ENCODE measurements around the gene TCP11L1. TPM values are rescaled to one million over a fixed set of nuclear protein-coding genes. Genes with fewer than 3 reads are reported as not detected.

Gene TCP11L1, protein sequence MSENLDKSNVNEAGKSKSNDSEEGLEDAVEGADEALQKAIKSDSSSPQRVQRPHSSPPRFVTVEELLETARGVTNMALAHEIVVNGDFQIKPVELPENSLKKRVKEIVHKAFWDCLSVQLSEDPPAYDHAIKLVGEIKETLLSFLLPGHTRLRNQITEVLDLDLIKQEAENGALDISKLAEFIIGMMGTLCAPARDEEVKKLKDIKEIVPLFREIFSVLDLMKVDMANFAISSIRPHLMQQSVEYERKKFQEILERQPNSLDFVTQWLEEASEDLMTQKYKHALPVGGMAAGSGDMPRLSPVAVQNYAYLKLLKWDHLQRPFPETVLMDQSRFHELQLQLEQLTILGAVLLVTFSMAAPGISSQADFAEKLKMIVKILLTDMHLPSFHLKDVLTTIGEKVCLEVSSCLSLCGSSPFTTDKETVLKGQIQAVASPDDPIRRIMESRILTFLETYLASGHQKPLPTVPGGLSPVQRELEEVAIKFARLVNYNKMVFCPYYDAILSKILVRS
- 10 to 100 TPM; 13.1 to 15.0 TPM for total RNA-seq

DNA sequence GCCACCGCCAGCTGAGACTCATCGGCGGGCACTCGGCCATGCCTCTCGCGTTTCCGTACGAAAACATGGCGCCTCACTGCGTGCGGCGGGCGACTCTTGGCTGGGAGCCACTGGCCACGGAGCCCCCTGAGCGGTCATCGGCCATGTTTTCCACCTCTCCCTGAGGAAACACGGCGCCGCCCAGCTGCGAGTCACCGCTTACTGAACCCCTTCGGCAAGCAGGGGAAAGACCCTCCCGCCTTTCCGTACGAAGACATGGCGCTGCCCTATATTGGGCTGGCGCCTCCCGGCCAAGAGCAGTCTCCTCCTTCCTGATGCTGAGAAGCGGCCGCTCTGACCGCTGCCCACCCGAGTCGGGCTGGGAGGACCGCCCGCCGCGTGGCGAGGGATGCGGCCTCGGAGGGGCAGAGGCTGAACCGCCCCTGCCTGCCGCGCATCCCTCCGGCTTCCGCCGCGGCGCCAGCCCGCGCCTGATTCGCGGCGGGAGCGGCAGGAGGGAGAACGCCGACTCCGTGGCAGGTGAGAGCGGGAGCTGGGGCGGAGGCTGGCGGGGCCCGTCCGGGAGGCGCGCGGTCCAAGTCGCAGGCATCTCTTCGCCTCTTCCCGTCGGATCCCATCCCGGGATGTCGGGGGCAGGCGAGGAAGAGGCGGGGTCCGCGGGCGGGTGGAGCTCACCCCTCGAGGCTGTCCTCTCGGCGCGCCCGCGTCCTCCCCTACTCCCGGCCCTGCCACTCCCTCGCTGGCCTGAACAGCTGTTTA, at the start of gene TCP11L1:
TCP11L1 (plus strand) TSS at position 299 of the 759 bp plus-strand sequence. CDS start 4,202 bp downstream, outside the sequence.
- H3K4me3 Mint-ChIP-seq: peak within 1 kb of the TSS; percentile 87
- peaks cover 4% of the 10 kb centered on the region for H3K36me3 Mint-ChIP-seq
- peaks cover 31% of the 10 kb centered on the region for H3K4me1 Mint-ChIP-seq
- no peaks in the 10 kb centered on the region for H3K27me3 Mint-ChIP-seq
- no peaks in the 10 kb centered on the region for H3K9me3 Mint-ChIP-seq
- peak within 1 kb of the TSS; percentile 95 for H3K27ac Mint-ChIP-seq
- DNase-seq: peak; percentile 84

DNA sequence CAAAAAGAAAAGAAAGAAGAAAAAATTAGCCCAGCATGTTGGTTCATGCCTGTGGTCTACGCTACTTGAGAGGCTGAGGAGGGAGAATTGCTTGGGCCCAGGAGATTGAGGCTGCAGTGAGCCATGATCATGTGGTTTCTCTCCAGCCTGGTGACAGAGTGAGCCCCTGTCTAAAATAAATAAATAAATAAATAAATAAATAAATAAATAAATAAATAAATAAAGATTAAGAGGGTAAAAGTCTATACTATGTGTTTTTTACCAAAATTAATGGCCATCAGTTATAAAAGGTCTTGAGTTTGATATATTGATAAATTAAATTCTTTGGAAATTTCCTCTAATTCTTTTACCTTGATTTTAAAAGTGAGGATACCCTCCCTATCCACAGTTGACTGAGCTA, 48.9 kb upstream of the TCP11L1 start:
- Mint-ChIP-seq H3K9me3 (peaks cover 15% of the 10 kb centered on the region), H3K4me1 (peaks cover 3% of the 10 kb centered on the region), H3K4me3 (no peak overlapping the region), H3K27me3 (no peaks in the 10 kb centered on the region), H3K27ac (no peak overlapping the region), H3K36me3 (no peaks in the 10 kb centered on the region)
- DNase-seq: no peak

DNA sequence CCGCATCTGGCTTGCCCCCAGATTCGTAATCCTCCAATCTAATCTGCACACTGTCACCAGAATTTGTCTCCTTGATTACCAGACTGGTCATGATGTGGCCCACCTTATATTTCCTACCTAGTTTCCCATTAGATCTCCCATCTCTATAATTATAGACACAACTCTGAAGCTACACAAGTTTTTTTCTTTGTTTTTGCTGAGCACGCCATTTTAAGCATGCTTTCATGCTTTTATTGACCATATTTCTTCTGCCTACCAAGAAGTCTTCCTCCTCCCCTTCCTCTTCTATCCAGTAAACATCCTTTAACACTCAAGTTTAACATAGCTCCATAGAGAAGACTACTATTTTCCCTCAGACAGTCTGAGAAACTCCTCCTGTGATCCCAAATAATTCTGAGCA, 47.9 kb upstream of the TCP11L1 start:
- Mint-ChIP-seq H3K27ac (no peak overlapping the region), H3K36me3 (no peaks in the 10 kb centered on the region), H3K27me3 (no peaks in the 10 kb centered on the region), H3K4me3 (no peak overlapping the region), H3K4me1 (peaks cover 3% of the 10 kb centered on the region), H3K9me3 (peaks cover 15% of the 10 kb centered on the region)
- no peak for DNase-seq

DNA sequence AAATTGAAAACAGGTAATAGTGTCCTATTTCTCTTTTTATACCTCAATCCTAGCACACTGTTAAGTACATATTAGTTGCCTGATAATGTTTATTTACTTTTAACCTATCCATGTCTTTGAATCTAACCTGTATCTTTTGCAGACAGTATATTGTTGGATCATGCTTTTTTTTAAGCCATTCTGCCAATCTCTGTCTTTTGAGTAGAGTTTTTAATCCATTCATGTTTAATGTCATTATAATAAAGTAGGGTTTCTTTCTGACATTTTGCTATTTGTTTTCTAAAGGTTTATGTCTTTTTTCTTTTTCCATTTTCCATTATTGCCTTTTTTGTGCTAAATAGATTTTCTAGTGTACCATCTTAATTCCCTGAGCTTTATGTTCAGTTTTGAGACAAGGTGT, 47.5 kb upstream of the TCP11L1 start:
- Mint-ChIP-seq H3K4me3 (no peak overlapping the region), H3K27ac (no peak overlapping the region), H3K27me3 (no peaks in the 10 kb centered on the region), H3K4me1 (peaks cover 3% of the 10 kb centered on the region), H3K36me3 (no peaks in the 10 kb centered on the region), H3K9me3 (peaks cover 15% of the 10 kb centered on the region)
- no peak for DNase-seq

DNA sequence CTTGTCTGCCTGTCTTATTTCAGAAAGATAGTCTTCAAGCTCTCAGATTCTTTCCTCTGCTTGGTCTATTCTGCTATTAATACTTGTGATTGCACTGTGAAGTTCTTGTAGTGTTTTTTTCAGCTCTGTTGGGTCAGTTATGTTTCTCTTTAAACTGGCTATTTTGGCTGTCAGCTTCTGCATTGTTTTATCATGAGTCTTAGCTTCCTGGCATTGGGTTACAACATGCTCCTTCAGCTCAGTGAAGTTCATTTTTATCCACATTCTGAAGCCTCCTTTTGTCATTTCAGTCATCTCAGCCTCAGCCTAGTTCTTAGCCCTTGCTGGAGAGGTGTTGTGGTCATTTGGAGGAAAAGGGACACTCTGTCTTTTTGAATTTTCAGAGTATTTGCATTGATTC, 39.2 kb upstream of the TCP11L1 start:
- peaks cover 9% of the 10 kb centered on the region for H3K9me3 Mint-ChIP-seq
- no peak overlapping the region for H3K27ac Mint-ChIP-seq
- no peak overlapping the region for H3K4me3 Mint-ChIP-seq
- peaks cover 4% of the 10 kb centered on the region for H3K27me3 Mint-ChIP-seq
- peaks cover 10% of the 10 kb centered on the region for H3K4me1 Mint-ChIP-seq
- DNase-seq: no peak
- peaks cover 2% of the 10 kb centered on the region for H3K36me3 Mint-ChIP-seq

DNA sequence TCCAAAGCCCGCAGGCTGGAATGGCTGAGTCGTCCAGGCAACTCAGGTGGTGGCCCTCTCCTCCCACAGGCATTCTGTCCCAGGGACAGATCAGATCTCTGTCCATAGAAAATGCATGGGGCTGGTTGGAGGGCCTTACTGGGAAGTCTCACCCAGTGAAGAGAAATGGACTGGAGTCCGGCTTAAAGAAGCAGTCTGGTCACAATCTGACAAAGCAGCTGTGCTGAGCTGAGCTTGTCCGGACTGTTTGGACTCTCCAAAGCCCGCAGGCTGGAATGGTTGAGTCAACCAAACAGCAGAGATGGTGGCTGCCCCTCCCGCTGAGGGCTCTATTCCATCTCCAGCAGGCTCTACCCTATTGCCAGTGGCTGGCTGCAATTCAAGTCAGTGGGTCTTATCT, 38.1 kb upstream of the TCP11L1 start:
- no peak for DNase-seq
- H3K4me1 Mint-ChIP-seq: peaks cover 21% of the 10 kb centered on the region
- H3K27me3 Mint-ChIP-seq: peaks cover 4% of the 10 kb centered on the region
- H3K4me3 Mint-ChIP-seq: no peak overlapping the region
- no peak overlapping the region for H3K27ac Mint-ChIP-seq
- peaks cover 9% of the 10 kb centered on the region for H3K9me3 Mint-ChIP-seq
- peaks cover 2% of the 10 kb centered on the region for H3K36me3 Mint-ChIP-seq

DNA sequence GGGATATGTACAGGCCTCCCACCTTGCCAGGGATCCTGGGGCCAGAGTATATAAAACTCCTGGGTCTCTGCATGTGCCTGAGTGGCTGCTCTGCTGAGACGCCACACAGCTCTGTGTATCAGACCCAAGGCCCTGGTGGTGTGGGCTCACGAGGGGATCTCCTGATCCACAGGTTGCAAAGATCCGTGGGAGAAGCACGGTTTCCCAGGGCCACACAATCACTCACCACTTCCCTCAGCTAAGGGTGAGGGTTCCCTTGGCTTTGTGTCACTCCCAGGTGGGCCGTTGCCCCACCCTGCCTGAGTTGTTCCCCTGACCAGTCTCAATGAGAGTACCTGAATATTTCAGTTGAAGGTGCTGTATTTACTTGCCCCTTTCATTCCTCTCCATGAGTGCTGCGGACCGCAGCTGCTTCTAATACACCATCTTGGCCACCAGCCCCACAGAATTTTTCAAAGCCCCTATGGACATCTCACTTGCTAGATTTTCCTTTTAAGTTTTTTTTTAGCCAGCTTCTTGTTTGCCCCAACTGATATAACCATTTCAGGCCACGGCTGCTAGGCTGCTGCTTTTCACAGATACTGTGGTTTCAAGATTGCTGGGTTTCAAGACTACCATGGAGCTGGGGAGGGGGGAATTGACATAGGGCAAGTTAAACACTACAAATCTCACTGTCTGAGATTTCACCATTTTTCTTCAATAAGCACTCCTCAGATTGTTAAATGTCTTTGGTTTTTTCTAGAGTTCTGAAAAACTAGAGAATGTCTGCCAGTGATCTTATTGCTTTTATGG, 37.4 kb upstream of the TCP11L1 start:
- no peak overlapping the region for H3K27ac Mint-ChIP-seq
- peaks cover 25% of the 10 kb centered on the region for H3K4me1 Mint-ChIP-seq
- no peak for DNase-seq
- no peak overlapping the region for H3K4me3 Mint-ChIP-seq
- H3K27me3 Mint-ChIP-seq: peaks cover 4% of the 10 kb centered on the region
- peaks cover 9% of the 10 kb centered on the region for H3K9me3 Mint-ChIP-seq
- H3K36me3 Mint-ChIP-seq: peaks cover 2% of the 10 kb centered on the region

DNA sequence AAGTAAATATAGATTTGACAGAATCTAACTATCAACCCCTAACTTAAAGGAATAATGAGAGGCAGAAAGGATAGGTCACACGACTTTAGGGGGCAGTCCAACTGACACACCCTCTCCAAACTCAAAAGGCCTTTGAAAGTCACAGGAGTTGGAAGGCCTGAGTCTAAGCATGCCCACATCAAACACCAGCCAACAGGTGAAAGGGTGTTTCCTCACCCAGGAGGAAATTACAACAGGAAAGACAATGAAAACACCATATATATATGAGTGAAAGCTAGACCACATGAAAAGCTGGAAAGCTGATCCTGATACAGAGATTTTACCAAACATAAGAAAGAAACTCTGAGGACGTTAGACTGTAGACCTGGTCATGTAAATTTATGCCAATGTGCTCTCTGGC, 34.2 kb upstream of the TCP11L1 start:
- no peaks in the 10 kb centered on the region for H3K27me3 Mint-ChIP-seq
- H3K36me3 Mint-ChIP-seq: no peaks in the 10 kb centered on the region
- H3K4me3 Mint-ChIP-seq: no peak overlapping the region
- H3K9me3 Mint-ChIP-seq: no peaks in the 10 kb centered on the region
- DNase-seq: peak; percentile 13
- H3K27ac Mint-ChIP-seq: no peak overlapping the region
- H3K4me1 Mint-ChIP-seq: peaks cover 25% of the 10 kb centered on the region

DNA sequence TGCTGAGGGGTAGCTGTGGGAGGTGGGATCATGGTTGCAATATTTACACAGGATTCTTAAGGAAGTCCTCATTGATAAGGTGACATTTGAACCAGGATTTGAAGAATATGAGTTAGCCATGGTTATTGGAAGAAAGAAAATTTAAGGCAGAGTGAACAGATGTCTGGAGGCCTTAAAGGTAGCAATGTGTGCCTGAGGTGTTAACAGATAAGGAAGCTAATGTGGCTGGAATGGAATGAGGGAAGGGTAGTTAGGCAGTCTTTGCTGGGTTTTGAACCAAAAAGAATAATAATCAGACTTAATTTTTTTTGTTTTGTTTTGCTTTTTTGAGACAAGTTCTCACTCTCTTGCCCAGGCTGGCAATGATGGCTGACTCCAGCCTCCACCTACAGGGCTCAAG, 33.4 kb upstream of the TCP11L1 start:
- Mint-ChIP-seq H3K27me3 (no peaks in the 10 kb centered on the region), H3K27ac (no peak overlapping the region), H3K9me3 (no peaks in the 10 kb centered on the region), H3K4me3 (no peak overlapping the region), H3K36me3 (no peaks in the 10 kb centered on the region), H3K4me1 (peaks cover 28% of the 10 kb centered on the region)
- no peak for DNase-seq

DNA sequence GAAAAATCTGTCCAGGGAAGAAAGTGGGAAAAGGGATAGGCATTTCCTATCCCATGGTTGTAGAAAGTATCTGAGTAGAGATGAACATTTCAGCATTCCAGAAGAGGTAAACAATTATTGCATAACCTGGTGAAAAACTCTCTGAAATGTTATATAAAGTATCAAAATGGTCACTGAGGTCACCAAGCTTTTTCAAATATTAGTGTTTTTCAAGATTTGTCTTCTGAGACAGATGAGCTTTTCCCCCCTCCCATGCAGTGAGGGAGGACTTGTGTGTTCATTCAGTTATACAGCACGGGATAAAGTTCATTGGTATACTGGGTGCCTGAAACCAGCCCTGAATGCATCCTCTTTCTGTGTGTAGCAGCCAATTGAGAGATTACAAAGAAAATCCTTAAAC, 25.6 kb upstream of the TCP11L1 start:
- Mint-ChIP-seq H3K9me3 (no peaks in the 10 kb centered on the region), H3K27ac (no peak overlapping the region), H3K36me3 (no peaks in the 10 kb centered on the region), H3K4me3 (no peak overlapping the region), H3K4me1 (peaks cover 38% of the 10 kb centered on the region), H3K27me3 (peaks cover 10% of the 10 kb centered on the region)
- no peak for DNase-seq

DNA sequence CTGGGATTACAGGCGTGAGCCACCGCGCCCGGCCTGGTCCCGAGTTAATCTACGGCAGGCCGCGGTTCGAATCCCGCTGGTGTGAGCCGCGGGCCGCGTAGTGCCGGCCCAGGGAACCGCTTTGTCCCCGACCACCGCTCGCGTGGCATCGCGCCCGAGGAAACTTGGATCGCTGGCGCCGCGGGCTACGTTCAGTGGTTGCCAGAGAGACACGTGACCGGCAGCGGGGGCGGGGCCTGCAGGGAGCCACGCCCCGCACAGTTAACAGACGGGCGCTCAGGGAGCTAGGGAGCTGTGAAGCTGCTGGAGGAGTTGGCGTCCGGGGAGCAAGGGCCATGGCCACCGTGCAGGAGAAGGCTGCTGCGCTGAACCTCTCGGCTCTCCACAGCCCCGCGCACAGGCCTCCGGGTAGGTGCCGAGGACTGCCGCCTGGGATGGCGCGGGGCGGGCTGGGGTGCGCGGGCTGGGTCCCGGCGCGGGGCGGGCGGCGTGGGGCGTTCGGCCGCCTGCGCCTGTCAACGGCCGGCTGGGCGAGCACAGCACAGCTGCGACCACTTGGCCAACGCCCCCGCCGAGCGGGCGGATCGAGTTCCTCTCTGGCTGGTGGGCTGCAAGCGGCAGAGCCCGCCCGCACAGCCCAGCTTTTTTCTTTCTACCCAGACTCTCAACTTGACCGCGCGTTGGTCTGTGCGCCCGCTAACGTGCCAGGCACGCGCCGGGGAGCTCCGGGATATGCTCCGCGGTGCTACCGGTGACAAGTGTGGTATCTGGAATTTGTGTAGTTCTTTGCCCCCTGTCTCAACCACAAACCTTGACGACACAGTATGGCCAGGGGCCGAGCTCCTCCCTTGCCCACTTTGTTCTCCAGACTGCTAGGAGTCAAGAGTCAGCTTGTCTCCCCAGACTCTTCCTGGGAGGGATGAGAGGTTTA, 23.5 kb upstream of the TCP11L1 start, which contains the start of gene DEPDC7:
DEPDC7 (plus strand) TSS at position 258 of the 931 bp plus-strand sequence; CDS start at position 336, 78 bp downstream.
- H3K27ac Mint-ChIP-seq: peak within 1 kb of the TSS; percentile 67
- peaks cover 10% of the 10 kb centered on the region for H3K27me3 Mint-ChIP-seq
- no peaks in the 10 kb centered on the region for H3K9me3 Mint-ChIP-seq

DNA sequence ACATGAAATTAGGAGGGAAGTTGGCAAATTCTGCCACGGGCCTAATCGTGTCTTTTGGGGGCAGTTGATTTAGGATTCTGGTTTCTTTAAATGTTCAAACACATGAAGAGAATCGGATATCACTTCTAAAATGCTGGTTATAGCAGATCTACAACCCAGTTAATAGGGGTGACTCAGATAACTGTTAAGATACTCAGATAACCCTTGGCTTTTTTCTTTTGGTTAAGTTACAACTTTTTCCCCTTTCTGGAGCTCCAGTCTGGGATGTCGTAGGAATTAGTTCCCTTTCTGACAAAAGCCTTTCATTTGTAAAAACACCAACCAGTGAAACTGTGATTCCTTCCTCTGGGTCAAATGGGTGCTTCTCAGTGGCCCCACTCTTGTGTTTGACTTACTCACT, 22.7 kb upstream of the TCP11L1 start:
- no peak for DNase-seq
- H3K27me3 Mint-ChIP-seq: peaks cover 10% of the 10 kb centered on the region
- no peaks in the 10 kb centered on the region for H3K9me3 Mint-ChIP-seq
- peak overlapping the region; percentile 71 for H3K4me3 Mint-ChIP-seq
- peak overlapping the region; percentile 4 for H3K27ac Mint-ChIP-seq
- H3K4me1 Mint-ChIP-seq: peaks cover 35% of the 10 kb centered on the region
- H3K36me3 Mint-ChIP-seq: no peaks in the 10 kb centered on the region

More for the DNA sequence above, 23.5 kb upstream of the TCP11L1 start, which contains the start of gene DEPDC7:
- H3K4me1 Mint-ChIP-seq: peaks cover 37% of the 10 kb centered on the region
- peak; percentile 85 for DNase-seq
- peak within 1 kb of the TSS; percentile 86 for H3K4me3 Mint-ChIP-seq
- no peaks in the 10 kb centered on the region for H3K36me3 Mint-ChIP-seq

DNA sequence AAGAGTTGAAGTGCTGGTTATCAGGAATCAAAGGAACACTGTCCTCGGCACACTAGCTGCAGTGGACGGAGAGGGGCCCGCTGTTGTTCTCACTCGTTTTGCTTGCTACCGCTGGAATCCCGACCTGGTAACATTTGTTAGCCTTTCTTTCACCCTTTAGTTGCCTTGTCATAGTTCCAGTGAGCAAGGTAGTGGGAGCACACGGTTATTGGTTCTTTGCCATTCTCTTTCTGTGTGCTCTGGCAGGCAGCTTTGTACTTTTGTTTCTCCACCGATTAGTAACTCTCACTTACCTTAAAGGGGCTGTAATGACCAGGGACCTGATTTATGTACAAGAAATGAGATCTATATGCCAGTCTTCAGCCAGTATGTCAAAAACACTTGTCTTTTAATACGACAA, 21.9 kb upstream of the TCP11L1 start:
- Mint-ChIP-seq H3K27me3 (peaks cover 10% of the 10 kb centered on the region), H3K36me3 (no peaks in the 10 kb centered on the region), H3K4me1 (peaks cover 37% of the 10 kb centered on the region), H3K27ac (no peak overlapping the region), H3K9me3 (no peaks in the 10 kb centered on the region), H3K4me3 (no peak overlapping the region)
- no peak for DNase-seq

DNA sequence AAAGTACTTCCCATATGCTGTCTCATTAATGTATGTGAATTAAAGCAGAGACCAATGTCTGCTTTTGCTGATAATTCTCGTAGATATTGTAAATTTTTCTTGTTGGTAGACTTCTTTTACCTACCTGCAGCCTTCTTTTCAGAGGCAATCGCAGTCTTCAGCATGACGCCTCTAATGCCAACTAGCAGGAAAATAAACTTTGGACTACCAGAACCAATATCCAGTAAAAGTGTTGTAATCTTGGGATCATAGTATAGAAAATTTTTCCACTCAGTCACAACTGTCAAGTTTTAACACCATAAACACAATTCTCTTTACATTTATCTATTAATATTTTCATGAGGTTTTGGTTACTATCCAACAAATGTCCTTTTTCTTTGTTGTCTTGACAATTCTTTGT, 21.4 kb upstream of the TCP11L1 start:
- DNase-seq: no peak
- Mint-ChIP-seq H3K27me3 (peaks cover 10% of the 10 kb centered on the region), H3K27ac (no peak overlapping the region), H3K4me3 (no peak overlapping the region), H3K36me3 (no peaks in the 10 kb centered on the region), H3K9me3 (no peaks in the 10 kb centered on the region), H3K4me1 (peaks cover 33% of the 10 kb centered on the region)

Measured in activated naive CD8-positive, alpha-beta T cell treated with anti-CD3 and anti-CD28 coated beads for 36 hours (primary cell).